Osteocyte (in vitro differentiated cells): Measurements from ENCODE around the gene GNAQ. TPM values are rescaled to one million over a fixed set of nuclear protein-coding genes. Genes with fewer than 3 reads are reported as not detected.
"Not testable (repeated sequence)": the region's sequence is repeated elsewhere in the genome, so short reads cannot be mapped to it uniquely, and the experiment has no call there.

Experiments used
- DNase-seq: peaks from one replicate; pipeline ENCODE4 v3.0.0; 2021; ENCODE audit warnings: mixed read lengths; ENCODE audit not compliant: unreplicated experiment; ENCODE audit errors: extremely low spot score
- H3K27ac Mint-ChIP-seq: one replicate; pipeline ENCODE4 v1.8.0; 2021; ENCODE audit warnings: mild to moderate bottlenecking, mixed read lengths; ENCODE audit not compliant: unreplicated experiment
- H3K27me3 Mint-ChIP-seq: one replicate; pipeline ENCODE4 v1.8.0; 2021; ENCODE audit warnings: mixed read lengths; ENCODE audit not compliant: unreplicated experiment
- H3K36me3 Mint-ChIP-seq: one replicate; pipeline ENCODE4 v1.8.0; 2021; ENCODE audit warnings: mixed read lengths; ENCODE audit not compliant: unreplicated experiment
- H3K4me1 Mint-ChIP-seq: one replicate; pipeline ENCODE4 v1.8.0; 2021; ENCODE audit warnings: mixed read lengths; ENCODE audit not compliant: unreplicated experiment
- H3K4me3 Mint-ChIP-seq: one replicate; pipeline ENCODE4 v1.8.0; 2021; ENCODE audit warnings: mild to moderate bottlenecking, moderate library complexity, mixed read lengths; ENCODE audit not compliant: unreplicated experiment
- H3K9me3 Mint-ChIP-seq: one replicate; pipeline ENCODE4 v1.8.0; 2021; ENCODE audit warnings: mixed read lengths; ENCODE audit not compliant: unreplicated experiment
- CTCF ChIP-seq: fragments of 200-600 bp; sonication (generic); IDR thresholded peaks from 2 replicates; pipeline ENCODE4 v1.5.0; 2021; ENCODE audit warnings: antibody characterized with exemption, mild to moderate bottlenecking, moderate library complexity
- total RNA-seq: library from RNA; stranded (reverse); gene quantifications from 2 replicates; pipeline ENCODE4 v1.2.1, GENCODE V29; 2021

Gene GNAQ
- total RNA-seq, 1 donor from 2014 or later = 65.9 TPM

DNA sequence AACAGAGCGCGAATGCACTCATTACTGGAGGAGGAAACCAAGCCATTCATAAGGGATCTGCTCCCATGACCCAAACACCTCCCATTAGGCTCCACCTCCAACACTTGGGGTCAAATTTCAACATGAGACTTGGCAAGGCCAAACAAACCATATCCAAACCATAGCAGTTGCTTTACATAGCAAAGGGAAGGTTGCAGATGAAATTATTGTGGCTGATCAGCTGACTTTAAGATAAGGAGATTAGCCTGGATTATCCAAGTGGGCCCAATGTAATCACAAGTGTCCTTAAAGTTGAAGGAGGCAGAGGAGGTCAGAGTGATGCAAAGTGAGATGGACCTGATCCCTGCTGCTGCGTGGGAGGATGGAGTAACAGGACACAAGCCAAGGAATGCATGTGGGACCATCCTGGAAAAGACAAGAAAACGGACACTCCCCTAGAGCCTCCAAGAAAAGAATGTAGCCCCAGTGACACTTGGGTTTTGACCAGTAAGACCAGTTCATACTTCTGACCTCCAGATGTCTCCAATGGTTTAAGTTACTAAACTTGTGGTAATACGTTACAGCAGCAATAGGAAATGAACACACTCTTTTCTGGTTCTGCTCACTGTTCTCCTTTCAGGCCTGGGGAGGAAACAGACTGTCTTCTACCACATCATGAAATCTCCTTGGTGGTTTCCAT is 167.3 kb downstream of the GNAQ start:
- TF ChIP-seq CTCF = no peak
- no peak for DNase-seq
- H3K9me3 Mint-ChIP-seq = peaks cover 9% of the 10 kb centered on the region
- no peak overlapping the region for H3K27ac Mint-ChIP-seq
- H3K36me3 Mint-ChIP-seq = peaks cover 15% of the 10 kb centered on the region
- H3K4me3 Mint-ChIP-seq = no peak overlapping the region
- no peaks in the 10 kb centered on the region for H3K27me3 Mint-ChIP-seq
- H3K4me1 Mint-ChIP-seq = peaks cover 7% of the 10 kb centered on the region

DNA sequence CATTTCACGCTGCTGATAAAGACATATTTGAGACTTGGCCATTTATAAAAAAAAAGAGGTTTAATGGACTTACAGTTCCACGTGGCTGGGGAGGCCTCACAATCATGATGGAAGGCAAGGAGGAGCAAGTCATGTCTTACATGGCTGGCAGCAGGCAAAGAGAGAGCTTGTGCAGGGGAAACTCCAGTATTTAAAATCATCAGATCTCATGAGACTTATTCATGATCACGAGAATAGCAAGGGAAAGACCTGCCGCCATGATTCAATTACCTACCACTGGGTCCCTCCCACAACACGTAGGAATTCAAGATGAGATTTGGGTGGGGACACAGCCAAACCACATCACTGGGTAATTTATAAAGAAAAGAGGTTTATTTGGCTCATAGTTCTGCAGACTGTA is 168.0 kb downstream of the GNAQ start:
- Mint-ChIP-seq H3K36me3 (peaks cover 19% of the 10 kb centered on the region), H3K4me1 (peaks cover 10% of the 10 kb centered on the region), H3K9me3 (peaks cover 14% of the 10 kb centered on the region)
- H3K27me3 Mint-ChIP-seq, DNase-seq, H3K4me3 Mint-ChIP-seq, H3K27ac Mint-ChIP-seq: not testable (repeated sequence)

DNA sequence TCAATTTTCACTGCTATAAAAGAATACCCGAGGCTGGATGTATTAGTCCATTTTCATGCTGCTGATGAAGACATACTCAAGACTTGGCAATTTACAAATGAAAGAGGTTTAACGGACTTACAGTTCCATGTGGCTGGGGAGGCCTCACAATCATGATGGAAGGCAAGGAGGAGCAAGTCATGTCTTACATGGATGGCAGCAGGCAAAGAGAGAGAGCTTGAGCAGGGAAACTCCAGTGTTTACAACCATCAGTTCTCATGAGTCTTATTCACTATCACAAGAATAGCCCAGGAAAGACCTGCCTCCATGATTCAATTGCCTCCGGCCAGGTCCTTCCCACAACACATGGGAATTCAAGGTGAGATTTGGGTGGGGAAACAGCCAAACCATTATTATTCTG is 170.7 kb downstream of the GNAQ start:
- not testable (repeated sequence) for H3K27me3 Mint-ChIP-seq, H3K27ac Mint-ChIP-seq, DNase-seq, H3K4me3 Mint-ChIP-seq
- Mint-ChIP-seq H3K9me3 (peaks cover 22% of the 10 kb centered on the region), H3K36me3 (peaks cover 23% of the 10 kb centered on the region), H3K4me1 (peaks cover 29% of the 10 kb centered on the region)

- H3K36me3 Mint-ChIP-seq = peaks cover 8% of the 10 kb centered on the region
- H3K27me3 Mint-ChIP-seq = no peaks in the 10 kb centered on the region
- no peak for DNase-seq
- no peak for TF ChIP-seq CTCF
- peaks cover 40% of the 10 kb centered on the region for H3K4me1 Mint-ChIP-seq
- peaks cover 13% of the 10 kb centered on the region for H3K9me3 Mint-ChIP-seq
- H3K27ac Mint-ChIP-seq = no peak overlapping the region
- no peak overlapping the region for H3K4me3 Mint-ChIP-seq
Observed at GRCh38 chr9:77857513-77858259, 173.9 kb downstream of the GNAQ start.

GRCh38 chr9:77856615-77857014 is 175.0 kb downstream of the GNAQ start:
- no peak for TF ChIP-seq CTCF
- Mint-ChIP-seq H3K9me3 (peaks cover 13% of the 10 kb centered on the region), H3K4me1 (peaks cover 40% of the 10 kb centered on the region), H3K27me3 (no peaks in the 10 kb centered on the region), H3K36me3 (peaks cover 8% of the 10 kb centered on the region), H3K4me3 (no peak overlapping the region), H3K27ac (peak overlapping the region; percentile 57)
- DNase-seq = no peak

DNA sequence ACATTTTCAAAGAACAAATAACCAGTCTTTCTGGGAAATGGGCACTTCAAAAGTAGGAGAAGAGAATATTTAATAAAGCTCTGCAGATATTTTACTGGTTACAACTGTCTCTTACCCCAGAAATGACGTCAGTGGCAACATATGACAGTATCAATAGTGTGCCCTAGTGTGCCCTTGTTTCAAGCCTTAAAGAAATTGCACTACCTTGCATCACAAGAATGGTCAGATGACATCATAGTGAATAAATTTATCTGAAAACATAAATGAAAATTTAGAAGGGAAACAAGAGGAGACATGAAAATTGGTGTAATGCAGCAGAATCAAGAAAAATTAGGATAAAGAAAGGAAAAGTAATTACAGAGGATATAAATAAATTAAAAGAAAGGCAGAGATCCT is 176.7 kb downstream of the GNAQ start:
- no peak overlapping the region for H3K4me3 Mint-ChIP-seq
- no peak overlapping the region for H3K27ac Mint-ChIP-seq

More for the DNA sequence above, 176.7 kb downstream of the GNAQ start:
- no peaks in the 10 kb centered on the region for H3K27me3 Mint-ChIP-seq
- DNase-seq = no peak
- no peak for TF ChIP-seq CTCF
- peaks cover 8% of the 10 kb centered on the region for H3K36me3 Mint-ChIP-seq
- peaks cover 33% of the 10 kb centered on the region for H3K4me1 Mint-ChIP-seq
- peaks cover 13% of the 10 kb centered on the region for H3K9me3 Mint-ChIP-seq
